ENCODE results near the gene ENTPD6.
A peak's percentile ranks its signal among the peaks of the same experiment; 100 is the strongest.

ENTPD6 gene

GRCh38 chr20:25272223-25273000 is 76.9 kb downstream of the ENTPD6 start:
- POLR2A ChIA-PET, result no interaction called here
- no peaks in the 10 kb centered on the region for H3K9me3 ChIP-seq (ENCODE audit: control insufficient read depth, insufficient read depth, low read depth, low read length)
- CTCF ChIA-PET, result interaction anchor here (0.7 kb wide), 1 partner anchor 121 kb away, joined by 4 read pairs; no protein-coding TSS in a partner anchor
- H3K4me1 ChIP-seq (ENCODE audit: control insufficient read depth, insufficient read depth, low read length), result no peaks in the 10 kb centered on the region
- no peak overlapping the region for H3K4me3 ChIP-seq (ENCODE audit: low read depth, low read length)
- TF ChIP-seq ZNF529 (tag by site-specific recombination; IDR thresholded peaks at IDR 0.05; ENCODE audit: insufficient replicate concordance) (no peak), ZFHX2 (tag by site-specific recombination; conservative IDR thresholded peaks at IDR 0.05) (no peak)
- H3K27ac ChIP-seq (ENCODE audit: extremely low read depth, low read depth, low read length), result no peak overlapping the region
- peaks cover 0 to 81% of the 10 kb centered on the region in 2 experiments; a peak in 2 of 3 replicates for H3K36me3 ChIP-seq (ENCODE audit: control insufficient read depth in 2 of 2, insufficient read depth in 1 of 2, low read length in 2 of 2)

- no peak overlapping the region for H3K4me3 ChIP-seq (ENCODE audit: low read depth, low read length)
- ChIA-PET POLR2A (no interaction called here), CTCF (interaction anchor here (0.7 kb wide), 2 partner anchors 39 to 121 kb away, joined by 3 to 4 read pairs; no protein-coding TSS in a partner anchor)
- no peaks in the 10 kb centered on the region for H3K4me1 ChIP-seq (ENCODE audit: control insufficient read depth, insufficient read depth, low read length)
- TF ChIP-seq ZNF426 (tag by site-specific recombination; IDR thresholded peaks at IDR 0.05) (no peak), MEIS1 (CRISPR knock-in tag; IDR thresholded peaks at IDR 0.05; ENCODE audit: borderline replicate concordance) (no peak), ZIC2 (tag by site-specific recombination; IDR thresholded peaks at IDR 0.05) (peak; percentile 19; the same call in 1 of the 2 replicates)
- H3K9me3 ChIP-seq (ENCODE audit: control insufficient read depth, insufficient read depth, low read depth, low read length), result no peaks in the 10 kb centered on the region
- H3K27ac ChIP-seq (ENCODE audit: extremely low read depth, low read depth, low read length), result no peak overlapping the region
- H3K36me3 ChIP-seq (ENCODE audit: control insufficient read depth in 2 of 2, insufficient read depth in 1 of 2, low read length in 2 of 2), result peaks cover 0 to 87% of the 10 kb centered on the region in 2 experiments; a peak in 2 of 3 replicates
Measured at GRCh38 chr20:25273046-25273445, 77.5 kb downstream of the ENTPD6 start.

- H3K4me1 ChIP-seq (ENCODE audit: control insufficient read depth, insufficient read depth, low read length), result no peaks in the 10 kb centered on the region
- H3K27ac ChIP-seq (ENCODE audit: extremely low read depth, low read depth, low read length), result no peak overlapping the region
- H3K9me3 ChIP-seq (ENCODE audit: control insufficient read depth, insufficient read depth, low read depth, low read length), result no peaks in the 10 kb centered on the region
- POLR2A ChIA-PET, result no interaction called here
- CTCF ChIA-PET, result interaction anchor here (0.7 kb wide), 1 partner anchor 38 kb away, joined by 3 read pairs; no protein-coding TSS in a partner anchor
- H3K4me3 ChIP-seq (ENCODE audit: low read depth, low read length), result no peak overlapping the region
- TF ChIP-seq ZFHX2 (tag by site-specific recombination; conservative IDR thresholded peaks at IDR 0.05), result 0 out of 2 replicates have a peak, but pooled peaks have one; percentile 30
- no peak for TF ChIP-seq ZNF280D (tag by site-specific recombination; IDR thresholded peaks at IDR 0.05)
- peak; percentile 60; the same call in 1 of the 2 replicates for TF ChIP-seq EGR2 (tag by site-specific recombination; IDR thresholded peaks at IDR 0.05; ENCODE audit: low read depth)
- TF ChIP-seq ZNF747 (tag by site-specific recombination; IDR thresholded peaks at IDR 0.05), result no peak
- TF ChIP-seq ZBTB26 (tag by site-specific recombination; optimal IDR thresholded peaks at IDR 0.05), result no peak
- no peak for TF ChIP-seq ZNF548 (tag by site-specific recombination; IDR thresholded peaks at IDR 0.05)
- TF ChIP-seq PRDM10 (tag by site-specific recombination; IDR thresholded peaks at IDR 0.05), result no peak
- TF ChIP-seq ZNF664 (tag by site-specific recombination; IDR thresholded peaks at IDR 0.05), result no peak
- peaks cover 0 to 94% of the 10 kb centered on the region in 2 experiments; a peak in 2 of 3 replicates for H3K36me3 ChIP-seq (ENCODE audit: control insufficient read depth in 2 of 2, insufficient read depth in 1 of 2, low read length in 2 of 2)
Measured at GRCh38 chr20:25273541-25274358, 78.2 kb downstream of the ENTPD6 start.

Measured in HEK293 (cell line).